ENCODE results near the gene CACUL1. TPM values are rescaled to one million over a fixed set of nuclear protein-coding genes. Genes with fewer than 3 reads are reported as not detected.

CACUL1 gene
- total and polyA plus RNA-seq, 2 of the 13 experiments (the other 11 are each of a cell fraction or from before 2014, with no cell fraction given), result 14.2 to 31.0 TPM

GRCh38 chr10:118785551-118785950, 30.8 kb upstream of the CACUL1 start (continued):
- TF ChIP-seq ZNF550 (CRISPR knock-in tag; IDR thresholded peaks at IDR 0.05; ENCODE audit: borderline replicate concordance) (no peak), MIER3 (CRISPR knock-in tag; IDR thresholded peaks at IDR 0.05; ENCODE audit: borderline replicate concordance) (no peak), MTA3 (CRISPR knock-in tag; IDR thresholded peaks at IDR 0.05) (no peak), ZNF513 (CRISPR knock-in tag; conservative IDR thresholded peaks at IDR 0.05) (no peak), SMAD9 (CRISPR knock-in tag; IDR thresholded peaks at IDR 0.05) (no peak), ZNF317 (CRISPR knock-in tag; IDR thresholded peaks at IDR 0.05) (no peak), ATRX (CRISPR knock-in tag; IDR thresholded peaks at IDR 0.05; ENCODE audit: borderline replicate concordance) (no peak), ZNF18 (CRISPR knock-in tag; IDR thresholded peaks at IDR 0.05; ENCODE audit: insufficient replicate concordance) (no peak), RXRA (CRISPR knock-in tag; IDR thresholded peaks at IDR 0.05) (no peak)

GRCh38 chr10:118783776-118784545, 29.2 kb upstream of the CACUL1 start:
- intact Hi-C loops (cut with micrococcal nuclease; ENCODE audit: unreplicated experiment) (no loop called here), in situ Hi-C loops (cut with HindIII; ENCODE audit: extremely low pct_ligation_motif_present, low pct_unique_long_range_greater_than_20kb) (no loop called here)
- Histone ChIP-seq H3K27me3 (ENCODE audit: control insufficient read depth in 1 of 2, insufficient read depth in 2 of 2, low read length in 2 of 2) (peaks cover 1 to 18% of the 10 kb centered on the region in 2 experiments; a peak in 3 of 5 replicates), H3K27ac (ENCODE audit: extremely low read length, insufficient read depth, low read length) (no peak overlapping the region), H2AFZ (ENCODE audit: low read length) (no peak overlapping the region), H3K79me2 (ENCODE audit: insufficient read depth, low read length) (no peaks in the 10 kb centered on the region), H3K4me2 (ENCODE audit: low read depth, low read length) (no peak overlapping the region), H4K20me1 (ENCODE audit: insufficient read depth, low read length) (no peaks in the 10 kb centered on the region), H3K9ac (ENCODE audit: insufficient read depth, low read depth, low read length) (no peak overlapping the region), H3K4me1 (ENCODE audit: insufficient read depth, low read length) (no peaks in the 10 kb centered on the region), H3K4me3 (replicated peaks in 1 of 3; ENCODE audit: insufficient read depth in 1 of 3, low read depth in 2 of 3, low read length in 3 of 3) (no peak overlapping the region), H3K36me3 (replicated peaks in 1 of 2; ENCODE audit: control insufficient read depth in 1 of 2, insufficient read depth in 2 of 2, low read length in 2 of 2) (no peaks in the 10 kb centered on the region), H3K9me3 (ENCODE audit: low read length) (no peaks in the 10 kb centered on the region)
- DNase-seq (ENCODE audit: low spot score) (no peak), ATAC-seq (no peak), FAIRE-seq (no peak)
- CTCF ChIA-PET (ENCODE audit: low intra/inter-chr PET ratio, low total read pairs), result no interaction called here
- WGBS (ENCODE audit: low lambda C conversion rate), result 57% methylated on average over 24 of the region's 24 CpGs
- no TSS peak for BruUV-seq (replicated peaks)
- POLR2A ChIA-PET, result interaction anchor here (1.6 kb wide), 1 partner anchor 29 kb away, joined by 4 read pairs; the partner anchor contains the start of gene CACUL1
- TF ChIP-seq GABPB1 (CRISPR knock-in tag; IDR thresholded peaks at IDR 0.05), result no peak
- TF ChIP-seq MXD1 (CRISPR knock-in tag; IDR thresholded peaks at IDR 0.05), result no peak
- no peak for TF ChIP-seq ZNF788 (CRISPR knock-in tag; IDR thresholded peaks at IDR 0.05; ENCODE audit: borderline replicate concordance)
- TF ChIP-seq CREB1 (IDR thresholded peaks at IDR 0.05), result no peak
- no peak for TF ChIP-seq CREB1 (CRISPR knock-in tag; IDR thresholded peaks at IDR 0.05)
- no peak for TF ChIP-seq TMF1 (CRISPR knock-in tag; IDR thresholded peaks at IDR 0.05; ENCODE audit: low read depth)
- TF ChIP-seq SNRNP70 (IDR thresholded peaks at IDR 0.05; ENCODE audit: low read depth, low read length), result no peak
- TF ChIP-seq ZEB1 (IDR thresholded peaks at IDR 0.05; ENCODE audit: insufficient replicate concordance, low read depth), result no peak
- no peak for TF ChIP-seq SP4 (CRISPR knock-in tag; IDR thresholded peaks at IDR 0.05)
- TF ChIP-seq SP1 (IDR thresholded peaks at IDR 0.05), result no peak
- no peak for TF ChIP-seq SP1 (CRISPR knock-in tag; IDR thresholded peaks at IDR 0.05)
- TF ChIP-seq SMARCE1 (IDR thresholded peaks at IDR 0.05; ENCODE audit: borderline replicate concordance), result no peak
- no peak for TF ChIP-seq FOSL2 (CRISPR knock-in tag; IDR thresholded peaks at IDR 0.05)
- TF ChIP-seq ELF3 (CRISPR knock-in tag; IDR thresholded peaks at IDR 0.05), result no peak
- no peak for TF ChIP-seq PPARG (CRISPR knock-in tag; conservative IDR thresholded peaks at IDR 0.05)

Data from HepG2 (cell line).